ENCODE results near the gene DTX1. TPM values are rescaled to one million over a fixed set of nuclear protein-coding genes. Genes with fewer than 3 reads are reported as not detected.

DTX1 gene
- total RNA-seq, 4 donors from 2014 or later, result 2.4 to 8.6 (median 3.1) TPM

DNA sequence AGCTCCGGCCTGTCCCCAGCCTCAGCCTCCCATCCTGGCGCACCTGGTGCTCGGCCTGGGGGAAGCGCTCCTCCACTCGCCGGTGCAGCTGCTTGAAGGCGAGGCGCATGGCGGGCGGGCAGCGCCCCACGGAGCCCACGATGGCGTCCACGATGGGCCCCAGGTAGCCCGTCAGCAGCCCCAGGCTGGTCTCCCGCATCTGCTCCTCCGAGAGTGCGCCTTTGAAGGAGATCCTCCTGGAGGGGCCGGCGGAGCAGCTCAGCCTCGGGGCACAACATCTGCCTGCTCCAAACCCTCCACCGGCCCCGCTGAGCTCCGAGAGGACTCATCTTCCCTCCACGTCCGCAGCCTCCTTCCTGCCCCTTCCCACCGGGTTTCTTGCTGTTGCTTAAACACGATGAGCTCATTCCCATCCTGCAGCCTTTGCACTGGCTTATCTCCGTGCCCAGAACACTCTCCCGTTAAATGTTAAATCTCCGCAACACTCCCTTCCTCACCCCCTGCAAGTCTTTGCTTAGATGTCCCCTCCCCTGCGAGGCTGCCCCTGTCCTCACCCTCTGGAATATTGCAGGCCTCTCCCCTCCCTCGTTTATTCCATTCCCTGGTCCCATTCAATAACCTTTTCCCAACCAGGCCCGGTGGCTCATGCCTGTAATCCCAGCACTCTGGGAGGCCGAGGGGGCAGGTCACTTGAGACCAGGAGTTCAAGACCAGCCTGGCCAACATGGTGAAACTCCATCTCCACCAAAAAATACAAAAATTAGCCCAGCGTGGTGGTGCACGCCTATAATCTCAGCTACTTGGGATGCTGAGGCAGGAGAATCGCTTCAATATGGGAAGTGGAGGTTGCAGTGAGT, 55.7 kb downstream of the DTX1 start:
- intact Hi-C loops (cut with DNase I; ENCODE audit: low total_unique reads), result no loop called here
- Histone ChIP-seq H3K4me1 (no peaks in the 10 kb centered on the region), H3K9me3 (no peaks in the 10 kb centered on the region), H3K36me3 (no peaks in the 10 kb centered on the region), H3K27me3 (no peaks in the 10 kb centered on the region), H3K27ac (no peak overlapping the region), H3K4me3 (no peak overlapping the region)
- no peak for DNase-seq
- TF ChIP-seq, protein P1, sequence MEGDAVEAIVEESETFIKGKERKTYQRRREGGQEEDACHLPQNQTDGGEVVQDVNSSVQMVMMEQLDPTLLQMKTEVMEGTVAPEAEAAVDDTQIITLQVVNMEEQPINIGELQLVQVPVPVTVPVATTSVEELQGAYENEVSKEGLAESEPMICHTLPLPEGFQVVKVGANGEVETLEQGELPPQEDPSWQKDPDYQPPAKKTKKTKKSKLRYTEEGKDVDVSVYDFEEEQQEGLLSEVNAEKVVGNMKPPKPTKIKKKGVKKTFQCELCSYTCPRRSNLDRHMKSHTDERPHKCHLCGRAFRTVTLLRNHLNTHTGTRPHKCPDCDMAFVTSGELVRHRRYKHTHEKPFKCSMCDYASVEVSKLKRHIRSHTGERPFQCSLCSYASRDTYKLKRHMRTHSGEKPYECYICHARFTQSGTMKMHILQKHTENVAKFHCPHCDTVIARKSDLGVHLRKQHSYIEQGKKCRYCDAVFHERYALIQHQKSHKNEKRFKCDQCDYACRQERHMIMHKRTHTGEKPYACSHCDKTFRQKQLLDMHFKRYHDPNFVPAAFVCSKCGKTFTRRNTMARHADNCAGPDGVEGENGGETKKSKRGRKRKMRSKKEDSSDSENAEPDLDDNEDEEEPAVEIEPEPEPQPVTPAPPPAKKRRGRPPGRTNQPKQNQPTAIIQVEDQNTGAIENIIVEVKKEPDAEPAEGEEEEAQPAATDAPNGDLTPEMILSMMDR (IDR thresholded peaks at IDR 0.05), result no peak
- no peak for TF ChIP-seq POLR2A (IDR thresholded peaks at IDR 0.05)

DNA sequence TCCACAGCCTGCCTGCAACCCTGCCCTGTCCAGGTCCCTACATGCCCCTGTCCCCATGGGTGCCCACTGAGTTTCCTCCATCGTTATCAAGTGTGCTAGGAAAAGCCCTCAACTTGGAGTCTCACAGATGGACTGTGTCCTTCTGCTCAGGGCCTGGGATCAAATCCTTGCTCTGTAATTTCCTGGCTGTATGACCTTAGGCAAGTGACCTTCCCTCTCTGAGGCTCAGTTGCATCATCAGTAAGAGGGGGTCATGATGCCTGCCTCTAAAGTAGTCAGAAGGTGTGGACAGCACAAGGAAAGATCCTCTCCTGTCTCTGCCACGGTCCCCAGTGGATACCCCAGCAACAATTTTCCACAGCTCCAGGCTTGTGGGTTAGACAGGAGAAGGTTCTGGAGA, 56.9 kb downstream of the DTX1 start:
- Histone ChIP-seq H3K27ac (no peak overlapping the region), H3K4me3 (no peak overlapping the region), H3K4me1 (no peaks in the 10 kb centered on the region), H3K36me3 (no peaks in the 10 kb centered on the region), H3K9me3 (no peaks in the 10 kb centered on the region), H3K27me3 (no peaks in the 10 kb centered on the region)
- TF ChIP-seq POLR2A (IDR thresholded peaks at IDR 0.05), result no peak
- TF ChIP-seq, protein P1 (IDR thresholded peaks at IDR 0.05), result no peak
- intact Hi-C loops (cut with DNase I; ENCODE audit: low total_unique reads), result no loop called here
- DNase-seq, result no peak

DNA sequence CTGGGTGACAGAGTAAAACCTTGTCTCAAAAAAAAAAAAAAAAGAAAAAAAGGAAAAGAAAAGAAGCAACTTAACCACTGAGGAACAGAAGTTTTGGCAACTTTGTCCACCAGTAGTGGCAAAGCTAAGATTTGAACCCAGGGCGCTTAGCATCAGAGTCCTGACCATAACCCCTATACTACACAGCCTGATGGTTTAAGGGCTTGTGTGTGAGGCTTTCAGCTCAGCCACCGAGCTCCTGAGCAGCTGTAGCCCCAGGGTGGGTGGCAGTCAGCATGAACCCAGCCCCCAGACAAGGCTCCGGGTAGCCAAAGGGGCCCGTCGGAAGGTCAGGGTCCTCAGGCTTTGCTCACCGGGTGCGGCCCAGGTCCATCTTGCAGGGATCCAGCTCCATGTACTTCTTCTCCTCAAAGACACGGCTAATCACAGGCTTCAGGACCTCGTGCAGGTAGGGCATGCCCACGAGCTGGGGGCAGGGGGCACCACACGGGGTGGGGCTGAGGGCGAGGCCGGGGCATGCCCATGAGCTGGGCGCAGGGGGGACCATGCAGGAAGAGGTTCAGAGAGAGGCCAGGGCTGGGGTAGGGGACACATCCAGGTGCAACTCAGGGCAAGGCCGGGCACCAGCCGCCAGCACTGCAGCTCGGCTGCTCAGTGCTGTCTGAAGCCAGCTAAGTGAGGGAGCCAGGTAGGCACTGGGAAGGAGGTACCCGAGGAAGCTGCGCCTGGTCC, 58.1 kb downstream of the DTX1 start:
- TF ChIP-seq, protein P1 (IDR thresholded peaks at IDR 0.05), result no peak
- no peak for TF ChIP-seq POLR2A (IDR thresholded peaks at IDR 0.05)
- Histone ChIP-seq H3K4me1 (no peaks in the 10 kb centered on the region), H3K27ac (no peak overlapping the region), H3K27me3 (no peaks in the 10 kb centered on the region), H3K4me3 (no peak overlapping the region), H3K36me3 (no peaks in the 10 kb centered on the region), H3K9me3 (no peaks in the 10 kb centered on the region)
- intact Hi-C loops (cut with DNase I; ENCODE audit: low total_unique reads), result no loop called here
- DNase-seq, result no peak

DNA sequence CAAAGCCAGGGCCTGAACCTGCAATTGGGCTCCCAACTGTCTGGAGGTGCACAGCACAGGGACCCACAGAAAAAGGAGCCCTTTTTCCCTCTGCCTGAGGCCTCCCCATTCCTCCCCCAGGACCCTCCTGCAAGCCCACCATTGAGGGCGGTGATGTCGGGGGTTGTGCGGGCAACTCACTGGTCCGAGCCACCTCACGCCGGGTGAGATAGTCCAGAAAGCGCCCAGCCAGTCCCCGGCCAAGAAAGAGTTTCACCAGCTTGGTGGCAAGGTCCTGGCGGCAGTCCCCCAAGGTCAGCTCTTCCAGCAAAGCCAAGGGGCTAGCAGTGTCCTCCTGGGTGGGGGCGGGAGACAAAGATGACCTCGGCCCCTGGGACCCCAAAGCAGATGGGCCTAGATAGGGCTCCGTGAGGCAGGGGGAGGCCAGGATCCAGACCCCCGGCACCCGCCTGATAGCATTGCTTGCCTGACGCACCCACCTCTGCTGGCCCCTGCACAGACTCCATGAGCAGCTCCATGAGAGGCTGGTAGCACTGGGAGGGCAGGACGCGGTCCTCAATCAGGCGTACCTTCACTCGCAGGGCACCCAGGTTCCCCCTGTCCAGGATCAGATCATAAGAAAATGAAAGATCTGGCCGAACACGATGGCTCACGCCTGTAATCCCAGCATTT, 59.1 kb downstream of the DTX1 start:
- intact Hi-C loops (cut with DNase I; ENCODE audit: low total_unique reads), result no loop called here

More for the DNA sequence above, 59.1 kb downstream of the DTX1 start:
- Histone ChIP-seq H3K27me3 (no peaks in the 10 kb centered on the region), H3K27ac (no peak overlapping the region), H3K36me3 (no peaks in the 10 kb centered on the region), H3K4me3 (no peak overlapping the region), H3K4me1 (no peaks in the 10 kb centered on the region), H3K9me3 (no peaks in the 10 kb centered on the region)
- DNase-seq, result no peak
- TF ChIP-seq, protein P1 (IDR thresholded peaks at IDR 0.05), result no peak
- no peak for TF ChIP-seq POLR2A (IDR thresholded peaks at IDR 0.05)

Measured in uterus (tissue), 4 donors.